Bronchial epithelial cell (primary cell): Measurements from ENCODE around the gene SCUBE3. TPM values are rescaled to one million over a fixed set of nuclear protein-coding genes. Genes with fewer than 3 reads are reported as not detected.

ENCODE experiments used
- DNase-seq: peaks from one replicate; pipeline ENCODE4 v3.0.0-alpha.2; 2010; ENCODE audit warnings: low read depth
- FAIRE-seq: peaks from 2 replicates; lab custom pipeline; 2011; peaks lifted over from hg19 to GRCh38; lab: Jason Lieb, UNC
- H3K27me3 ChIP-seq: 2 replicates; pipeline ENCODE4 v1.5.1; 2011; ENCODE audit warnings: low read length; ENCODE audit not compliant: control insufficient read depth, insufficient read depth
- H3K36me3 ChIP-seq: 2 replicates; pipeline ENCODE4 v1.5.1; 2011; ENCODE audit warnings: low read length; ENCODE audit not compliant: control insufficient read depth, insufficient read depth
- H3K4me3 ChIP-seq: 2 replicates; pipeline ENCODE4 v1.5.1; 2011; ENCODE audit warnings: mild to moderate bottlenecking, low read depth, low read length, control low read depth
- total RNA-seq: library from RNA; depleted of rRNA; stranded (reverse); fragments of >200 nt; gene quantifications from 2 replicates; pipeline ENCODE4 v1.2.1, GENCODE V29; 2014
- TF ChIP-seq, protein P1 (sequence below): IDR thresholded peaks from 2 replicates; pipeline ENCODE4 v1.5.1; 2011; ENCODE audit warnings: mild to moderate bottlenecking, moderate library complexity, low read length, control low read depth, inconsistent platforms; ENCODE audit not compliant: insufficient read depth, severe bottlenecking

Gene SCUBE3
- total RNA-seq, 1 donor from 2014 or later: not detected

DNA sequence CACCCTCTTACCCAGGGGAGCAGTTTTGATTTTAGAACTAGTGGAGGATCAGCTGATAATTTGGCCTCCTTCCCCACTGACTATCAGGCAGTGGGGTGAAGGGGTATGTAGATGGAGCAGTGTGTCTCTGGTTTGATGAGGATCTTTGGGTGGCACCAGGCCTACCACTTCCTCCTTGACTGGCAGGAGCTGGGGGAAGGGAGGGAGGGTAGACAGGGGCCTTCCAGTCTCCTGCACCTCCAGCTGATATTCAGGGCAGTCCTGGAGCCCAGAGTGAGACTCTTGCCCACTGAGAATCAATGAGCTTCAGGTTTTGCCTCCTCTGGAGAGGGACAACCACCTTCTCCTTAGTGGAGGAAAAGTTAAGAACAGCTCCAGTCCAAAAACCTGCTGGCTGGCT is 87.1 kb downstream of the SCUBE3 start:
- H3K4me3 ChIP-seq: no peak overlapping the region
- FAIRE-seq (no peak), DNase-seq (no peak)
- no peaks in the 10 kb centered on the region for H3K36me3 ChIP-seq
- TF ChIP-seq, protein P1, sequence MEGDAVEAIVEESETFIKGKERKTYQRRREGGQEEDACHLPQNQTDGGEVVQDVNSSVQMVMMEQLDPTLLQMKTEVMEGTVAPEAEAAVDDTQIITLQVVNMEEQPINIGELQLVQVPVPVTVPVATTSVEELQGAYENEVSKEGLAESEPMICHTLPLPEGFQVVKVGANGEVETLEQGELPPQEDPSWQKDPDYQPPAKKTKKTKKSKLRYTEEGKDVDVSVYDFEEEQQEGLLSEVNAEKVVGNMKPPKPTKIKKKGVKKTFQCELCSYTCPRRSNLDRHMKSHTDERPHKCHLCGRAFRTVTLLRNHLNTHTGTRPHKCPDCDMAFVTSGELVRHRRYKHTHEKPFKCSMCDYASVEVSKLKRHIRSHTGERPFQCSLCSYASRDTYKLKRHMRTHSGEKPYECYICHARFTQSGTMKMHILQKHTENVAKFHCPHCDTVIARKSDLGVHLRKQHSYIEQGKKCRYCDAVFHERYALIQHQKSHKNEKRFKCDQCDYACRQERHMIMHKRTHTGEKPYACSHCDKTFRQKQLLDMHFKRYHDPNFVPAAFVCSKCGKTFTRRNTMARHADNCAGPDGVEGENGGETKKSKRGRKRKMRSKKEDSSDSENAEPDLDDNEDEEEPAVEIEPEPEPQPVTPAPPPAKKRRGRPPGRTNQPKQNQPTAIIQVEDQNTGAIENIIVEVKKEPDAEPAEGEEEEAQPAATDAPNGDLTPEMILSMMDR: no peak
- H3K27me3 ChIP-seq: no peaks in the 10 kb centered on the region

Other genes starting within 250 kb of the SCUBE3 start
- not detected in 2 replicates for gene TCP11, start 72.6 kb upstream of the SCUBE3 start, total RNA-seq
- gene ZNF76, start 45.8 kb downstream of the SCUBE3 start, total RNA-seq: 5.3 and 8.1 TPM in 2 replicates
- gene DEF6, start 83.9 kb downstream of the SCUBE3 start, total RNA-seq: 25.0 and 26.0 TPM in 2 replicates
- 10.3 and 16.9 TPM in 2 replicates for gene PPARD, start 128.6 kb downstream of the SCUBE3 start, total RNA-seq
- gene FANCE, start 238.4 kb downstream of the SCUBE3 start, total RNA-seq: 41.5 and 46.3 TPM in 2 replicates